GM13976 (cell line): Measurements from ENCODE around the gene GNAQ.

ENCODE experiments used
- DNase-seq: peaks from one replicate; pipeline ENCODE4 v3.0.0; 2012; ENCODE audit warnings: low spot score
- in situ Hi-C: fragments of 300-500 bp; cut with MboI; formaldehyde crosslinking; loops from one replicate; pipeline ENCODE4 v1.12.0; 2022; ENCODE audit warnings: low sequenced_read_pairs, mixed read lengths, inconsistent platforms; ENCODE audit not compliant: unreplicated experiment
- TF ChIP-seq, protein P1 (sequence below): IDR thresholded peaks from 2 replicates; pipeline ENCODE4 v1.5.1; 2012; ENCODE audit warnings: borderline replicate concordance, mild to moderate bottlenecking; ENCODE audit not compliant: insufficient read depth; ENCODE audit errors: extremely low read depth, missing control alignments, control extremely low read depth

Gene GNAQ

GRCh38 chr9:77961541-77961940 is 70.1 kb downstream of the GNAQ start:
- TF ChIP-seq, protein P1, sequence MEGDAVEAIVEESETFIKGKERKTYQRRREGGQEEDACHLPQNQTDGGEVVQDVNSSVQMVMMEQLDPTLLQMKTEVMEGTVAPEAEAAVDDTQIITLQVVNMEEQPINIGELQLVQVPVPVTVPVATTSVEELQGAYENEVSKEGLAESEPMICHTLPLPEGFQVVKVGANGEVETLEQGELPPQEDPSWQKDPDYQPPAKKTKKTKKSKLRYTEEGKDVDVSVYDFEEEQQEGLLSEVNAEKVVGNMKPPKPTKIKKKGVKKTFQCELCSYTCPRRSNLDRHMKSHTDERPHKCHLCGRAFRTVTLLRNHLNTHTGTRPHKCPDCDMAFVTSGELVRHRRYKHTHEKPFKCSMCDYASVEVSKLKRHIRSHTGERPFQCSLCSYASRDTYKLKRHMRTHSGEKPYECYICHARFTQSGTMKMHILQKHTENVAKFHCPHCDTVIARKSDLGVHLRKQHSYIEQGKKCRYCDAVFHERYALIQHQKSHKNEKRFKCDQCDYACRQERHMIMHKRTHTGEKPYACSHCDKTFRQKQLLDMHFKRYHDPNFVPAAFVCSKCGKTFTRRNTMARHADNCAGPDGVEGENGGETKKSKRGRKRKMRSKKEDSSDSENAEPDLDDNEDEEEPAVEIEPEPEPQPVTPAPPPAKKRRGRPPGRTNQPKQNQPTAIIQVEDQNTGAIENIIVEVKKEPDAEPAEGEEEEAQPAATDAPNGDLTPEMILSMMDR = no peak
- in situ Hi-C loops = no loop called here
- DNase-seq = no peak

- in situ Hi-C loops = no loop called here
- TF ChIP-seq, protein P1 = no peak
- no peak for DNase-seq
Measured at GRCh38 chr9:77960356-77961153, 71.1 kb downstream of the GNAQ start.

GRCh38 chr9:77959803-77960202 is 71.8 kb downstream of the GNAQ start:
- in situ Hi-C loops = no loop called here
- TF ChIP-seq, protein P1 = no peak
- no peak for DNase-seq

DNA sequence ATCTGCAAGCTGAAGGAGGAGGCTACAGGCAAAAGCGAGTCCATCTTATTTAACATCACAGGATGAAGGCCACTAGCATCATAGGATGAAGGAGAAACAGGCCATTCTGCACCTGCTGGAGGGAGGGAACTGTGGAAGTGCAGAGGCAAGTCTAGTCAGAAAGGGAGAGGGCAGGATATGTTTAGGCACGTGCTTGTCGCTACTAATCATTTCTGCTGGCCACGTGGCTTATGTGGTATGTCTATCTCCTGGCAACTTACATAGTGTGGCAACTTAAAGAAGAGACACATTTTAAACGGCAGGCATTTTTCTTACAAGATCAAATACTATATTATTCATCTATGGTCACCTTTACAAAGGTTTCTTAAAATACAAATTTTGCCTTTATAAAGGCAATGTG is 74.0 kb downstream of the GNAQ start:
- TF ChIP-seq, protein P1 = no peak
- DNase-seq = no peak
- in situ Hi-C loops = no loop called here

GRCh38 chr9:77956555-77956954 is 75.1 kb downstream of the GNAQ start:
- DNase-seq = no peak
- TF ChIP-seq, protein P1 = no peak
- in situ Hi-C loops = no loop called here

DNA sequence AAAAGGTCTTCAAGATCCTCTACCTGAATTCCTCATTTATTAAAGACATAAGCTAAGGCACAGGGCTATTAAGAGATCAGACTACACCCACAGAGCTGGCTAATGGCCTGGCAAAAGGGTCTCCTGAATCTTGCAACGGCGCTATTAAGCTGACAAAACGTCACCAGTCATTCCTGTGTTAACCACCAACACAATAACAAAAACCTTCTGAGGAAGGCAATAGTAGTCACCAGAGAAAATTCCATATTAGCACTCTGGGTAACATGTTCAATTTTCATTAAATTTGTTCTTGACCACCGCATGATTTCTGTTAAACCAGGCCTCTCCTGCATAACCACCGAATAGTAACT is 77.0 kb downstream of the GNAQ start:
- TF ChIP-seq, protein P1 = no peak
- DNase-seq = no peak
- in situ Hi-C loops = no loop called here
